K562 (cell line): ENCODE measurements around the gene PCSK2. TPM values are rescaled to one million over a fixed set of nuclear protein-coding genes. Genes with fewer than 3 reads are reported as not detected.

Experiments used
- ATAC-seq: fragments of 200-7000 bp; cut with Tn5 transposase; 3 replicates; pipeline ENCODE4 v1.9.1; 2020; ENCODE audit warnings: moderate library complexity
- BruUV-seq: library from RNA; stranded (reverse); fragments of 400-500 nt; replicated peaks from 2 replicates; lab custom pipeline; 2021; lab: Mats Ljungman, UMichigan
- CTCF ChIA-PET: fragments of 300-600 bp; formaldehyde crosslinking; extraction: SDS; loops from one replicate; lab custom pipeline; 2021; ENCODE audit warnings: low intra/inter-chr PET ratio; lab: Yijun Ruan, JAX
- POLR2A ChIA-PET: fragments of 300-600, 350-650 bp; sonication (Branson Sonifier 250); formaldehyde crosslinking; extraction: SDS; loops from one replicate; lab custom pipeline; 2021; ENCODE audit warnings: antibody characterized with exemption, inconsistent platforms; lab: Yijun Ruan, JAX
- DNase-seq, 4 experiments: peaks; one replicate each; pipeline versions ENCODE4 v3.0.0 to v3.0.0-alpha.2; 2011 to 2018; ENCODE audit warnings: low spot score in 3 of 4, mixed read lengths in 3 of 4; ENCODE audit errors: extremely low read depth in 1 of 4
- FAIRE-seq: peaks from 2 replicates; lab custom pipeline; 2011; peaks lifted over from hg19 to GRCh38; lab: Jason Lieb, UNC
- H2AFZ ChIP-seq: 2 replicates; pipeline ENCODE4 v1.6.0; 2011; ENCODE audit warnings: low read depth, low read length, control low read depth, inconsistent platforms
- H3K27ac ChIP-seq: fragments of 200-600 bp; 3 replicates; pipeline ENCODE4 v1.8.0; 2011; ENCODE audit warnings: low read depth, mild to moderate bottlenecking, control low read depth, inconsistent platforms, low read length, moderate library complexity, mixed read lengths; ENCODE audit errors: extremely low read depth
- H3K27me3 ChIP-seq, 2 experiments: fragments of 300-600 bp in 1 of 2; 2 replicates in 1 of 2; 3 replicates in 1 of 2; pipeline versions ENCODE4 v1.6.0 to v1.8.0; 2011; ENCODE audit warnings: inconsistent platforms in 2 of 2, low read length in 2 of 2, mild to moderate bottlenecking in 1 of 2, mixed read lengths in 1 of 2, moderate library complexity in 1 of 2; ENCODE audit not compliant: control insufficient read depth in 2 of 2, insufficient read depth in 2 of 2
- H3K36me3 ChIP-seq: fragments of 300-600 bp; 3 replicates; pipeline ENCODE4 v1.8.0; 2011; ENCODE audit warnings: mild to moderate bottlenecking, low read length, inconsistent platforms; ENCODE audit not compliant: control insufficient read depth, insufficient read depth
- H3K4me1 ChIP-seq, 2 experiments: fragments of 200-600 bp in 1 of 2; replicated peaks in 1 of 2; 2 replicates in 1 of 2; 3 replicates in 1 of 2; pipeline versions ENCODE4 v1.5.1 to v1.8.0; 2011; ENCODE audit warnings: inconsistent platforms in 2 of 2, low read length in 2 of 2, mild to moderate bottlenecking in 1 of 2, mixed read lengths in 1 of 2, moderate library complexity in 1 of 2; ENCODE audit not compliant: control insufficient read depth in 2 of 2, insufficient read depth in 2 of 2
- H3K4me2 ChIP-seq: 2 replicates; pipeline ENCODE4 v1.6.1; 2011; ENCODE audit warnings: low read length, control low read depth, inconsistent platforms, mixed read lengths; ENCODE audit not compliant: insufficient read depth
- H3K4me3 ChIP-seq: fragments of 200-600 bp; sonication (generic), shearing (Covaris generic); 2 replicates; pipeline ENCODE4 v1.5.1; 2016; ENCODE audit warnings: control low read depth, inconsistent platforms
- H3K79me2 ChIP-seq: fragments of 200-600 bp; 3 replicates; pipeline ENCODE4 v1.8.0; 2011; ENCODE audit warnings: low read length, inconsistent platforms; ENCODE audit not compliant: control insufficient read depth, insufficient read depth
- H3K9ac ChIP-seq, 2 experiments: 2 replicates each; pipeline versions ENCODE4 v1.6.0 to v1.6.1; 2011; ENCODE audit warnings: low read depth in 2 of 2, low read length in 2 of 2, control low read depth in 1 of 2, inconsistent platforms in 1 of 2, mild to moderate bottlenecking in 1 of 2, mixed read lengths in 1 of 2; ENCODE audit not compliant: insufficient read depth in 1 of 2
- H3K9me1 ChIP-seq: one replicate; pipeline ENCODE4 v1.6.0; 2011; ENCODE audit warnings: inconsistent platforms, mild to moderate bottlenecking, low read length, moderate library complexity; ENCODE audit not compliant: control insufficient read depth, insufficient read depth
- H3K9me3 ChIP-seq: replicated peaks from 2 replicates; pipeline ENCODE4 v1.5.1; 2011; ENCODE audit warnings: low read depth, low read length, inconsistent platforms; ENCODE audit not compliant: control insufficient read depth, insufficient read depth
- H4K20me1 ChIP-seq: replicated peaks from 2 replicates; pipeline ENCODE4 v1.6.1; 2011; ENCODE audit warnings: low read length, inconsistent platforms, mixed read lengths; ENCODE audit not compliant: control insufficient read depth, insufficient read depth
- FIP1L1 ChIP-seq: fragments of 200-400 bp; formaldehyde crosslinking; IDR thresholded peaks from 2 replicates; pipeline ENCODE4 v1.6.1; 2018; ENCODE audit warnings: mild to moderate bottlenecking, low read depth, low read length; ENCODE audit not compliant: poor library complexity, severe bottlenecking
- FOS ChIP-seq: IDR thresholded peaks from 3 replicates; pipeline ENCODE4 v1.6.1; 2011; ENCODE audit not compliant: insufficient read length; ENCODE audit errors: extremely low read depth
- KDM4B ChIP-seq, 2 experiments: fragments of 450-650 bp in 1 of 2; sonication (generic) in 1 of 2; IDR thresholded peaks; 2 replicates each; pipeline ENCODE4 v1.6.1; 2016 to 2017; ENCODE audit warnings: borderline replicate concordance in 2 of 2, antibody characterized with exemption in 1 of 2, low read depth in 1 of 2, mild to moderate bottlenecking in 1 of 2
- POLR3G ChIP-seq: IDR thresholded peaks from 2 replicates; pipeline ENCODE4 v1.6.1; 2011; ENCODE audit not compliant: insufficient read length, insufficient replicate concordance; ENCODE audit errors: extremely low read depth
- RFX1 ChIP-seq: fragments of 450-650 bp; IDR thresholded peaks from 2 replicates; pipeline ENCODE4 v1.6.1; 2016; ENCODE audit warnings: mild to moderate bottlenecking, moderate library complexity
- U2AF2 ChIP-seq: fragments of 200-400 bp; formaldehyde crosslinking; optimal IDR thresholded peaks from 2 replicates; pipeline ENCODE3; 2017; ENCODE audit warnings: low read depth, mild to moderate bottlenecking, low read length
- WGBS: fragments of 100-300 bp; shearing (Covaris generic); methylation state at CpG from one replicate; pipeline ENCODE4 v1.1.6; 2016; ENCODE audit warnings: low coverage, mixed read lengths; ENCODE audit not compliant: insufficient coverage; ENCODE audit errors: missing lambda C conversion rate; 5-methylcytosine and 5-hydroxymethylcytosine counted together
- in situ Hi-C: fragments of 300-500 bp; cut with MboI; formaldehyde crosslinking; loops from 4 replicates; pipeline ENCODE4 v1.15.0; 2018; ENCODE audit warnings: inconsistent platforms, mixed read lengths
- intact Hi-C: fragments of 100-400 bp; cut with micrococcal nuclease; formaldehyde crosslinking; loops from 2 replicates; pipeline ENCODE4 v1.14.2; 2022
- polyA plus RNA-seq, 8 experiments: library from polyadenylated mRNA; depleted of rRNA in 4 of 8; stranded (reverse) in 5 of 8; unstranded in 3 of 8; fragments of >200 nt; fragmentation: Nextera tagmentation in 2 of 8; fragmentation: Illumina TruSeq in 1 of 8; extraction: Ambion mirVana in 2 of 8; extraction: Trizol in 1 of 8; gene quantifications; 2 replicates each; pipeline versions ENCODE4 v1.2.1 to v1.2.3, GENCODE V29; 2011 to 2014; ENCODE audit warnings: inconsistent platforms in 1 of 8, missing spikeins in 1 of 8
- total RNA-seq, 7 experiments: library from RNA; depleted of rRNA in 6 of 7; stranded (reverse); fragments of >200 nt in 6 of 7; fragmentation: Illumina TruSeq in 2 of 7; extraction: Trizol in 2 of 7; gene quantifications; 2 replicates each; pipeline versions ENCODE4 v1.2.1 to v1.2.3, GENCODE V29; 2011 to 2021; ENCODE audit warnings: low replicate concordance in 1 of 7

The PCSK2 gene
- total and polyA plus RNA-seq, 9 of the 15 experiments (the other 6 are each of a cell fraction or from before 2014, with no cell fraction given), result 0.04 to 0.07 (median 0.05) TPM; not detected in 6

DNA sequence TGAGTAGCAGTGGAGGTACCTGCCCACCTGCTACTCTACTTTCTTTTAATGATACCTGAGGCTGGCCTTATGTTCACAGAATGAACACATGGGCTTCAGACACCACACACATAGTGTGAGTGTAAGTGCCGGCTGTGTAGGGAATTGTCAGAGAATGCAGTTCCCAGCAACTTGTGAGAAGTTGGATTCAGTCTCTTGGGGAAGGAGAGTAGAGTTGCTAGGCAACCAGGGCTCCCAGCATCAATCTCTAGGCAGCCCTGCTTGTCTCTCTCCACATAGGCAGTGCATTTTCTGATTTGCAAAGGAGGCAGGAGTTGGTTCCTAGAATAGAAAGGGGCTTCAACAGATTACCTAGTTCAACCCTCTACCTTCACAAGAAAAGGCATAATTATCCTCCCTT is 230.2 kb downstream of the PCSK2 start:
- H2AFZ ChIP-seq, result no peak overlapping the region
- no peaks in the 10 kb centered on the region for H3K9me3 ChIP-seq
- no peaks in the 10 kb centered on the region for H3K9me1 ChIP-seq
- H3K4me2 ChIP-seq, result no peak overlapping the region
- ATAC-seq (no peak), FAIRE-seq (no peak), DNase-seq (no peak)
- CTCF ChIA-PET, result no interaction called here
- no peaks in the 10 kb centered on the region for H4K20me1 ChIP-seq
- TF ChIP-seq POLR3G (no peak), KDM4B (IDR thresholded peaks at IDR 0.05; ENCODE audit: borderline replicate concordance in 2 of 2, low read depth in 1 of 2) (no peak), FIP1L1 (no peak), U2AF2 (no peak), RFX1 (peak; percentile 43), FOS (no peak)
- no peak overlapping the region for H3K4me3 ChIP-seq
- peaks cover 0 to 19% of the 10 kb centered on the region in 2 experiments; a peak in 3 of 5 replicates for H3K27me3 ChIP-seq
- H3K27ac ChIP-seq, result no peak overlapping the region
- H3K79me2 ChIP-seq, result no peaks in the 10 kb centered on the region
- POLR2A ChIA-PET, result no interaction called here
- in situ Hi-C loops, result no loop called here
- H3K36me3 ChIP-seq, result no peaks in the 10 kb centered on the region
- intact Hi-C loops, result no loop called here
- no peak overlapping the region for H3K9ac ChIP-seq
- H3K4me1 ChIP-seq, result peaks cover 0 to 4% of the 10 kb centered on the region in 2 experiments; a peak in 2 of 5 replicates
- no TSS peak for BruUV-seq
- 0% methylated on average over 1 of the region's 1 CpG for WGBS
